Skin of body (tissue), 2 donors: Measurements from ENCODE around the gene DNAJA1. TPM values are rescaled to one million over a fixed set of nuclear protein-coding genes. Genes with fewer than 3 reads are reported as not detected.

ENCODE experiments used
- DNase-seq: peaks from one replicate; lab custom pipeline; 2025; lab: John Stamatoyannopoulos, UW
- total RNA-seq: library from RNA; depleted of rRNA; stranded (reverse); fragments of >200 nt; gene quantifications from one replicate; pipeline ENCODE4 v1.2.3, GENCODE V29; 2014

The DNAJA1 gene
- total RNA-seq, 1 donor from 2014 or later = 66.0 TPM

- DNase-seq = peak; percentile 74
Observed at GRCh38 chr9:33025572-33026342, 684 bp downstream of the DNAJA1 start.

DNA sequence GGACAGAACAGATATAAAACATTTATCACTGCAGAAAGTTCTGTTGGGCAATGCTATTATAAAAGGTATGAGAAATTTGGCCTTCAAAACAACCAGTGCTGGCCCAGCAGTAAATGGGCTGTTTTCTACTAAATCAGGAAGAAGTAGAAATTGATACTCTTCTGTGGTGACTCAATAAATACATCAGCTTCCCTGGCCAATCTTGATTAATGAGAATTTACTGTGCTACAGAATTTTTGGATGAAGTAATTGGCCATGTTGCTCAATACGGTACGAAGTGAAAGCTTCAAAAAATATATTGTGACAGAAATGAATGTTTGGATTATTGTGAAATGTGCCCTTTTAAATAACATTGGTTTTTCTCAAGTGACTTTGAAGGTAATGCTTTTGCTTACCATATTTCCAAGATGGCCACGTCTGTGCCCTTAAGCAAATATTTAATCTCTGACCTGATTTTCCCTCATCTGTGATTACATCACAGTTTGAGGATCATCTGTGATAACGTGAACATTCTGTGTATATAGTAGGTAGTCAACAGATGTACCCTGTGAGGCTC, 4.2 kb downstream of the DNAJA1 start:
- no peak for DNase-seq

DNA sequence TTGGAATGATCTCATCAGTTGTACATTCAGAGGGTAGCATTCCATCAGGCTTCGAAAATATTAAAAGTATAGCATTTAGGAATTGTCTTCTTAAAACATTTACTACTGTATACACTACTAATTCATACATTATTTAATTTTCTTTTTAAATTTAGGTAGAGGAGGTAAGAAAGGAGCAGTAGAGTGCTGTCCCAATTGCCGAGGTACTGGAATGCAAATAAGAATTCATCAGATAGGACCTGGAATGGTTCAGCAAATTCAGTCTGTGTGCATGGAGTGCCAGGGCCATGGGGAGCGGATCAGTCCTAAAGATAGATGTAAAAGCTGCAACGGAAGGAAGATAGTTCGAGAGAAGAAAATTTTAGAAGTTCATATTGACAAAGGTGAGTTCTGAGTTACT, 5.2 kb downstream of the DNAJA1 start:
- no peak for DNase-seq

GRCh38 chr9:33032292-33032691, 7.2 kb downstream of the DNAJA1 start:
- no peak for DNase-seq

GRCh38 chr9:33032865-33033264, 7.8 kb downstream of the DNAJA1 start:
- no peak for DNase-seq

GRCh38 chr9:33040792-33041431, 15.8 kb downstream of the DNAJA1 start:
- no peak for DNase-seq

DNA sequence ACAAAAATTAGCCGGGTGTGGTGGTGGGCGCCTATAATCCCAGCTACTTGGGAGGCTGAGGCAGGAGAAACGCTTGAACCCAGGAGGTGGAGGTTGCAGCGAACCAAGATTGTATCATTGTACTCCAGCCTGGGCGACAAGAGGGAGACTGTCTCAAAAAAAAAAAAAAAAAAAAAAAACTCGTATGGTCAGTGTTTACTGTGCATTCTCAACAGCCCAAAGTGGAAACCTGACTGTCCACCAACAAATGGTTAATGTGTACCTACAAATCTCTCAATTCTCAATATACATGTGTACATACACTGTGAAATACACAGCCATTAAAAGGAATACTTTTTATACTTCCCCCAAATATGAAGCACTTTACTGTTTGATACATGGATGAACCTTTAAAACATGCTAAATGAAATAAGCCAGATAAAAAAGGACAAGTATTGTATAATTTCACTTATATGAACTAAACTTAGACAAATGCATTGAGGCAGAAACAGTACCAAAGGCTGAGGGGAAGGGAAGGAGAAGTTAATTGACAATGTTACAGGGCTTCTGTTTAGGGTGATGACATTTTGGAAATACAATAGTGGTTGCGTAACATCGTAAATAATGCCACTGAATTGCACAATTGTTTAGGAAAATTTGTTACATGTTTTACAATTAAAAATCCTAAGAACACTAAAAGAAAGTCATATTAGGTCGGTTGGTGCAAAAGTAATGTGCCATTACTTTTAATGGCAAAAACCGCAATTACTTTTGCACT, 16.5 kb downstream of the DNAJA1 start:
- peak; percentile 13 for DNase-seq

- peak; percentile 47 for DNase-seq
Observed at GRCh38 chr9:33042473-33042872, 17.4 kb downstream of the DNAJA1 start.

- DNase-seq = peak; percentile 25
Observed at GRCh38 chr9:33043671-33044070, 18.6 kb downstream of the DNAJA1 start.

DNA sequence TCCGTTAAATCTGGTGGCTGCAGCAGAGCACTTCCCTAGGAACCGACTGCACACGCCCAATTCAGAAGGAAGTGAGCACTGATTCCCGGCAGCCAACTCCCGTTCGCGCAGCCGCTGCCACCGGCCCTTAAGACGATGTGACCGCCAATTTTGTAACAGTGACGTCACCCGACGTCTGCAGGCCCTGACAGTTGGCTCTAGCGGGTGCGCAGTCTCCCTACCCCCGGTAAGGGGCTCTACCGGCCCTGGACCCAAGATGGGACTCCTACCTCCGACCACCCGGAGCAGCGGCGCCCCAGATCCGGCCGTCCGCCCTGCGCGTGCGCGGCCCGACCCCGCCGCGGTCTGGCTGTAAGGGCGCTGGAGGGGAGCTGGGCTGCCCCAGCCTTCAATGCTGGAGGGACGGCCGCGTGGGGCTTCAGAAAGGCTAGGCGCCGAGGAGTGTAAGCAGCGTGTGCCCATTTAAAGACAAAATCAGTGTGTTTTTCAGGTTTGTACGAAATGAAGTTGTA, 19.1 kb downstream of the DNAJA1 start:
- DNase-seq = peak; percentile 89

DNA sequence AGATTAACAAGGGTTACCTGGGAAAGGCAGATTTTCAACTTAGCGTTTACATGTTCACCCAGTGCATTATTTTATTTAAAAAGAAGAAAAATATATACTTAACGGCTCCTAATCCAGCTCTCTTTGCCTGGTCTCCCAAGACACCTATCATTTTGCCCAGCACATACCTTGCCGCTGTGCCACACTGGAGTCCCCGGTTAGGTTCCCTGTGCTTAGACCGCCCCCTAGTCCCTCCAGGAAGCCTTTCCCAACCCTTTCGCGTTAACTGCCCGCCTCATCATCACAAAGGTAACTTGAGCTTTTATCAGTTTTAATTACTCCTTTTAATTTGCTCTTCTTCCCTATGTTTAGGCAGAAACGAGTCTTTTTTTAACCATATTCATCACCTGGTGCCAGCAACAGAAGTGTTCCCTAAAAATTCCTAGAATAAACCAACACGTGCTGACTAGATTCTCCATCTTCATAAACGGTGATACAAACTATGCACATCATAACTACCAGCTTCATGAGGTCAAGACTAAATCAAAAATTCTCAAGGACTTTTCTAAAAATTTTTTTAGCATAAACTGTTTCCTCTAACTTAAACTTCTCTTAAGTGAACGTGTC, 19.7 kb downstream of the DNAJA1 start:
- peak; percentile 60 for DNase-seq

DNA sequence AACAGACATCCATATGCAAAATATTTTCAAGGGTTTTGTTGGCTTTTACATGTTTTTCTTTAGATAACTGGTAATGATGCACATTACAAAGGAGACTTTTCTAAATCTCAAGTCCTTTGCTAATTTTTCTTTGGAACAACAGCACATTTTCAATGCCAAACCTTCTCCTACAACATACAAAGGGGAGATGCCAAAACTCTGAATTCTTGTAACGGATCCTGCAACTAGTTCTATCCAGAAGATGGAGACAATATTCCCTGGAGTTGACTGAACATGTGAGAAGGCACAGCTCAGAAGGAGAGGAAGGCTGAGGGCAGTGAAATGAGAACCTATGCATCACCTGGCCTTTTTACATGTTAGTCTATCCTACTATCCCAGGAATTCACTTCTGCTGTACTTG, 21.0 kb downstream of the DNAJA1 start:
- DNase-seq = no peak

DNA sequence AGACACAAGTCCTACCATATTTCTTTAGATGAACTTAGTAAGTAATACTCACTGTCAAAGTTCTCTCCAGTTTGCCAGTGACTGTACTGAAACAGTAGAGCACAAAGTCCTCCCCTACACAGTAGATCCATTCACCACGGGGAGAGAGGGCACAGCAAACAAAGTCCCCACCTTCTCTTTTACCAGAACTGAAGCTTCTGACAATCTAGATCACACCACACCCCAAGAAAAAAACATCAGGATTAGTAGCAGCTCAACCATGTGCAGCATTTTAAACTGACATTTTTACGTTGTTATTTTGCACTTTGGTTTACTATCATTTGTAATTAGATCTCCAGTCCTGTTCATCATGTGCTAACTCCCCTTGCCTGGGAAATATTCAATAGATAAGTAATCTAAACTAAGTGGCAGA, 23.0 kb downstream of the DNAJA1 start:
- no peak for DNase-seq

- DNase-seq = no peak
Observed at GRCh38 chr9:33049680-33050361, 24.7 kb downstream of the DNAJA1 start.

GRCh38 chr9:33051144-33051543, 26.1 kb downstream of the DNAJA1 start:
- DNase-seq = no peak

DNA sequence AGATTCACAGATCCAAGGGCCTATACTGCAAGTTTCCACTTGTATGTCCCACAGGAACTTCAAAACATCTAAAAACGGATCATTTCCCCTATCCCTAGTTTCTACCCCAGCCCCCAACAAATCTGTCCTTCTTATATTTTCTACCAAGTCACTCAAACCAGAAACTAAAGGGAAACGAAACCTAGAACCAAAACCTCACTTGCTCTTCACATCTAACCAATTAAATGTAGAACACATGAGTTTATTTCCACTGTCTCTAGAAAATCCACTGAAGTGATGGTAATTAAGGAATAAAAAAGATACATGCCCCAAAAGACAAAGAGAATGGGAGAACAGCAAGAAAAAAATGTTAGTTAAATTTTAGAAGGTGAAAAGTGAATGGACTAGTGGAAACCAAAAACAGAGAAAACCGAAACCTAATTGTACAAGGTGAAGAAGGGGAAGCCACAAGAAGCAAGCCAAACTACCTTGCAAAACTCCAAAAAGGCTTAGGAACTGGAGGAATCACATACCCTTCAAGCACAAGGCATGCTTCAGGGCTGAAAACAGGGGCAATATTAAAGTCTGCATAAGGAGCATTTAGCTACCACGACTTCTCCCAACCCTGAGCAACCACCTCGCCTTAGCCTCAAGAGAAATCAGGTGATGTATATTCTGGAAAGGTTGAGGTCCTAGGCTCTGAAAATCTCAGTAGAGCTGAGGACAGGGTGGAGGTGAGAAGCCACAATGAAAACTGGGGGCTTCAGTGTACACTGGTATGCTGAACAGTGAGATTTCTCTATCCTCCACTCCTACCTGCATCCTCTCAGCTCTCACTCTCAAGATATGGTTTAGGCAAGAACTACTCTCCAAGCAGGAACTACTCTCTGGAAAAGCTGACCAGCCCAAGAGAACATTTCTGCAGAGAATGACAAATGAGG, 40.3 kb downstream of the DNAJA1 start:
- no peak for DNase-seq

DNA sequence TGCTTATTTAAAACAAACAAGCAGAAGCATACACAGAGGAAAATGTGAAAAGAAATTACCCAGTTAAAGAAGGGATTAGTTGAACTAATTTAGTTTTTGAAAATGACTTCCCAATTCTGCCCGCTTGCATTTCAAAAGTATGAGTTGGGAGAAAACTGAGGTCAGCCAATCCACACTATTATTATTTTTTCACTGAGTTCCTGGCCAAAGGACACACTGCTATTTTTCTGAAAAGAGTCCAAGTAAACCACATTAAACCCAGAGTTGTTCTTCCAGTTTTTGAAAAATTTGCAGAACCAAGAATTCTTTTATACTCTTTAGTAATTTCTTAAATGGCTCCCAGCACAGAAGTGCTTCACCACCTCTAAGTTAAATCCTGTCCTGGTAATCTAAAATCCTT, 43.9 kb downstream of the DNAJA1 start:
- no peak for DNase-seq

GRCh38 chr9:33076046-33077004, 51.3 kb downstream of the DNAJA1 start, which contains the start of gene SMU1:
Gene SMU1 (minus strand): TSS chr9:33076674. CDS start chr9:33076608, 66 bp downstream.
- peak; percentile 98 for DNase-seq
